Kidney tubule cell (primary cell): ENCODE measurements around the gene ELOVL4.

Experiments used
- DNase-seq: peaks from one replicate; pipeline ENCODE4 v3.0.0-alpha.2; 2018; ENCODE audit warnings: low spot score

ELOVL4 gene

DNA sequence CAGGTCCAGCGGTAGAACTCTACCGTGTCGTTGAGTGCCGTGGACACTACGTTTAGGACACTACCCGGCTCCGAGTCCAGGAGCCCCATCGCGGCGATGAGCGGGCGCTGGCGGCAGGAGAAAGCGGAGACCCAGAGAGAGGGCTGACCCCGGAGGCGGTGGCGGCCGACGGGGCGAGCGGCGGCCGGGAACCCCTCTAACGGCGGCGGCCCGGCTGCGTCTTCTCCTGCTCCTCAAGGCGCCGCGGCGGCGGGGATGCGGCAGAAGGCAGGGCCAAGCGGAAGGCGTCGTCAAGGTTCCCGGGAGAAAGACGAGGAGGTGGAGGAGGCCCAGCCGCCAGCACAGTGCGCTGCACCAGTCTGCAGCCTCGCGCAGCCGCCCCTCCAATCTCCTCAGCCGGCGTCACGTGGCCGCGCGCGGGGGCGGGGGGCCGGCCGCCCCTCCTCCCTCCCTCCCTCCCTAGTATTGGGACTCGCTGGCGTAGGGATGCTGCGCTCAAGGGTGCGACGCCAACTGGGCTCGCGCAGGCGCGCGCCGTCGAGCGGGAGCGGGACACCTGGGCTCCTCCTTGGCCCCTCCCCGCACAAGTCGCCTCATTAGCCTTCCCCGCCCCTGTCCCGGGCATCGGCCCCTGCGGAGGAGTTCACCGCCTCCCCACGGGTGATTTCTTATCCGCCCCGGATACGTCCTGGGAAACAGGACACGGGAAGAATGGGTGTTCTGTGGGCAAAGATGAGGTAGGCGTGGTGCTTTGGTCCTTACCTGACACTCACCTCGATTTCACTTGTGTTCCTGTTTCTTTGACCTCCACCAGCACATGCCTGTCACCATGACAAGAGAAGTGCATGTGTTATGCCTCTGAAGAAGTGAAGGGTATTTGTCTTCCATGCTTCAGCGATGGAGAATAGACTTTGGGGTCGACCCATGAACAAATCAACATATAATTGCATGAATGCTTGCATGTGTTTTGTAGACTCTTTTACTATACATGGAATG, at the start of gene ELOVL4:
ELOVL4 (minus strand) TSS at position 363 of the 996 bp plus-strand sequence; CDS start at position 89, 274 bp downstream.
- DNase-seq: peak; percentile 63

- no peak for DNase-seq
These were observed 46.6 kb upstream of the ELOVL4 start for GRCh38 chr6:79993911-79994309.

DNA sequence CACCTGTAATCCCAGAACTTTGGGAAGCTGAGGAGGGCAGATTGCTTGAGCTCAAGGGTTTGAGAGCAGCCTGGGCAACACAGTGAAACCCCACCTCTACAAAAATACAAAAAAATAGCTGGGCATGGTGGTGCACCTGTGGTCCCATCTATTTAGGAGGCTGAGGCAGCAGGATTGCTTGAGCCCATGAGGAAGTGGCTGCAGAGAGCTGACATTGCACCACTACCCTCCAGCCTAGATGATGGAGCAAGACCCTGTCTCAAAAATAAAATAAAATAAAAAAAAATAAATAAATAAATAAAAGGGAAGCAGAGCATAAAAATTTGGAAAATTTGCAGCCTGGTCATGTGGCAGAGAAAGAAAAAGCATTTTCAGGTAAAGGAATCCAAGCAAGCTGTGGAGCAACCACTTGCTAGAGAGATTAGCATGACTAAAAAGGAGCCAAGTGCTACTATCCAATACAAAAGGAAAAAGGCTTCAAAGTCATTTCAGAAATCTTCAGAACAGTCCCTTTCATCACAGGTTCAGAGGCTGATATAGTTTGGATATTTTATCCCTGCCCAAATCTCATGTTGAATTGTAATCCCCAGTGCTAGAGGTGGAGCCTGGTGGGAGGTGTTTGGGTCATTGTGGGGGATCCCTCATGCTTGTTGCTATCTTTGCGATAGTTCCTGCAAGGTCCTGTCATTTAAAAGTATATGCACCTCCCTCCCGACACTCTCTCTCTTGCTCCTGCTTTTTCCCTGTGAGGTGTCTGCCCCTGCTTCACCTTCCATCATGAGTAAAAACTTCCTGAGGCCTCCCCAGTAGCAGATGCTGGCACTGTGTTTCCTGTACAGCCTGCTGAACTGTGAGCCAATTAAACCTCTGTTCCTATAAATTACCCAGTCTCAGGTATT, 45.9 kb upstream of the ELOVL4 start:
- no peak for DNase-seq

DNA sequence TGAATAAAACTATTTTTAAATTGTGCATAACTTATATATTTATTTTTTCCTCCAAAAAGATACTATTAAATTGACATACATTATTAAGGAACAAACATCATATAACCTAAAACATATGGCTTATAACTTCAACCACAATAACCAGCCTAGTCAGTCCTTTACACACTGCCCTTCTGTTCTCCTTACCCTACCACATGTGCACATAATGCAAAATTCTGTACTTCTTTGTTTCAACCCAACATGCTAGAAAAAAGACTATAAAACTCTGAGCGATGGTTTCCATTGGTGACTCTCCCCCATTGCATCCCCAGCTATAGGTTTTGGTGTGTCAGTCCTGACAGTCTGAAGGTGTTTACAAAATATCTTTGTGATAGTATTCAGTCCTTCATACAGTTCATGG, 42.3 kb upstream of the ELOVL4 start:
- DNase-seq: no peak

GRCh38 chr6:79985128-79985527, 37.8 kb upstream of the ELOVL4 start:
- DNase-seq: no peak

GRCh38 chr6:79984261-79984660, 36.9 kb upstream of the ELOVL4 start:
- peak; percentile 82 for DNase-seq

DNA sequence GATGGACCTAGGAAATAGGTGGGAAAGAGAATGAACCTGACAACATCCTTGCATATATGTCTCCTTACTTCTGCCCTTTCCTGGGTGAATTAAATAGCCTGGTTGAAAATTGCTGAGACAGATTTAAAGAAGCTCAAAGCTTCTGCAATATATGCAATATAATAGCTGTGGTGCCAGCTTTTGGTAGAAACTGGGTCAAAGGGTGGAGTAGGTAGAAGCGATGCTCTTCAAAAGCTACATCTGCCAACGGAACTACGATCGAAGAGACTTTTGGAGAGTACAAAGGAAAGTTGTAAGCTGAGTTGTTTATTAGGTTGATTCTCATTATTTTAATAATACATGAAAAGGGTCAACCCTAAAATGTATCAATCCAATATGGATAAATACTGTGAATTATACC, 34.3 kb upstream of the ELOVL4 start:
- no peak for DNase-seq

DNA sequence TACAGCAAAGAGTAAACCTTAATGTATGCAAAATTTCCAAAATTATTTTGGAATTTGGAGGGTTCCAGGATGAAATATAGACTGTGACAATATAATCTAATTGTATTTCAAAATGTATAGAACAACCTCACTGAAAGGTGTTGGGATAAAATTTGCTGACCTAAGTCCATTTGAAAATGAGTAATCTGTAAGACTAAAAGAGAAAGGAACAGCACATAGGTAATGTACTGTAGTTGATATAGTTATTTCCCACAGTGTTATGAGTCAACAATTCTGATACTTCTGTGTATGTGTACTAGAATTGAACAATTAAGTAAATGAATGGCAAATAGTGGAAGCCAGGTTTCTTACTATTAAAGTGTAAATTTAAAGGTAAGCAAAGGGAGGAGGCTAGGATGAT, 23.8 kb upstream of the ELOVL4 start:
- no peak for DNase-seq

GRCh38 chr6:79969784-79970183, 22.4 kb upstream of the ELOVL4 start:
- DNase-seq: no peak

GRCh38 chr6:79967178-79967577, 19.8 kb upstream of the ELOVL4 start:
- DNase-seq: no peak

DNA sequence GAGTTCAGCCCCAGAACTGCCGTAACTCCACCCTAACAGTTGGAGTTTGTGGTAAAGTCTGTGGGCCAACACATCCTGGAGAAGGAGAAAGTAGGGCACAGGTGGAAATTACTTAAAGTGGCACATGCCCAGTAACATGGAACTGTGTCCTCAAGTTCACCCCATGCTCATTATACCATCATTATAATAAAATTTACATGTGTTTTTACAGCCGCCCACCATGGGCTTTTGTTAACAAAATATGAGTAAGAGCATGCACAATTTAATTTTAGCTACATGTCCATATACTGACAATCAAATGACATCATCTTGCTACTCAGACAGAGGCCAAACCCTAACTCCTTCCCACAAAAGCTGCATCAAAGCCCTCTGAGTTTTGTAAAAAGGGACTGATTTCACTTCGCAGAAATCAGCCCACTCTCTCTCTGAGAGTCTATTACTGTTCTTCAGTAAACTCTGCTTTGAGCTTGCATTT, 17.3 kb upstream of the ELOVL4 start:
- no peak for DNase-seq

DNA sequence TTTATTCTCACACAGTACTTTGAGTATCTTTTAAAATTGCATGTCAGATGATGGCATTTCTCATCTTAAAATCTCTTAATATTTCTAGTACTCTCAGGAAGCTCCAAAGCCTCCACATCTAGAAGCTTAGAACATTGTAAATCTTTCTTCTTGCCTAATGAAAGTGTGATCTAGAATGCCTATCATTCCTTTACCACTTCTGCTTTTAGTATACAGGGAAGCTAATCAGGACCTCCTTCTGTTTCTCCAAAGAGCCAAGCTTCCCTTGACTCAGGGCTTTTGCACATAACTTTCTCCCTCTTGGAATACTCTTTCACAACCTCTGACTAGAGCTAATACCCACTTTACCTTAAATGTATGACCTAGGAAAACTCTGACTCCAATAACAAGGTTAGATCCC, 7.5 kb upstream of the ELOVL4 start:
- no peak for DNase-seq

- DNase-seq: peak; percentile 78
These were observed 1.9 kb upstream of the ELOVL4 start for GRCh38 chr6:79949233-79949632.

- no peak for DNase-seq
These were observed 822 bp downstream of the ELOVL4 start for GRCh38 chr6:79946272-79947190.

DNA sequence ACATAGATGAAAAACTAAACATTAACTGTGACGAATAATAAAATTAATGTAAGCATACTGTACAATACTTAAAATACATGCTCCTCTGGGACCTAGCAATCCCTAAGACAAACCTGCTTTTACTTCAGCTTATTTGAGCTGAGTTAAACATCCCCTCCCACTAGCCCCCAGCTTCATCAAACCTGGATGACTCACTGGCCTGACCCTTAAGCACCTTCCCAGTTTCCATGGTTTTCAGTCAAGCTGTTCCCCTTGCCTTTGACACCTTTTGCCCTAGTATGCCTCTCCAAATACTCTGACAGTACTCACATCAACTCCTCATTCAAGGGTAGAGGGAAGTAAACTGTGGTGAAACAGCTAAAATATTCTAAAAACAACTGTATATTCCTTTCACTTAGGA, 4.2 kb downstream of the ELOVL4 start:
- DNase-seq: no peak

DNA sequence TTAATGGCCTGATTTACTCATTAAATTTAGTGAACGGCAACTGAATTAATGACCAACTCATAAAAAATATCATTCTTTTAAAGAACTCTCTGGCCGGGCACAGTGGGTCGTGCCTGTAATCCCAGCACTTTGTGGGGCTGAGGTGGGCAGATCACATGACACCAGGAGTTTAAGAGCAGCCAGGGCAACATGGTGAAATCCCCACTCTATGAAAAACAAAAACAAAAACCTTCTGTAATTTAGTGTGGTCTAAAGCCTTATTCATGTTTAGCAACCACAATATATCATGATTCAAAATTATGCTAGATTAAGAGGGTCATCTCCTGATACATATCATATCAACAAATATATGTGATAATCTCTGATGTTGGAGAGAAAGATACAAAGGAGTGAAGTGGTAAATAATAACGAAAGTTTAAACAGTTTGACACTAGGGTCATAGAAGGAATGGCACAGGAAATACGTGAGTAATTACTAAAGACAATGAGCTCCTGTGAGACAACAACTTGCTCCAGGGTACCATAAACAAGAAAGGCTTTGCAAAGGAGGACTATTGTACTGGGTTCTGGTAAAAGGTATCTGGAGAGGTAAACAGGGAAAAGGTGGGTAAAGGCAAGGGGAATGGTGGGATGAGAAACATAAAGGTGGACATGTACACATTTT, 5.7 kb downstream of the ELOVL4 start:
- DNase-seq: no peak

DNA sequence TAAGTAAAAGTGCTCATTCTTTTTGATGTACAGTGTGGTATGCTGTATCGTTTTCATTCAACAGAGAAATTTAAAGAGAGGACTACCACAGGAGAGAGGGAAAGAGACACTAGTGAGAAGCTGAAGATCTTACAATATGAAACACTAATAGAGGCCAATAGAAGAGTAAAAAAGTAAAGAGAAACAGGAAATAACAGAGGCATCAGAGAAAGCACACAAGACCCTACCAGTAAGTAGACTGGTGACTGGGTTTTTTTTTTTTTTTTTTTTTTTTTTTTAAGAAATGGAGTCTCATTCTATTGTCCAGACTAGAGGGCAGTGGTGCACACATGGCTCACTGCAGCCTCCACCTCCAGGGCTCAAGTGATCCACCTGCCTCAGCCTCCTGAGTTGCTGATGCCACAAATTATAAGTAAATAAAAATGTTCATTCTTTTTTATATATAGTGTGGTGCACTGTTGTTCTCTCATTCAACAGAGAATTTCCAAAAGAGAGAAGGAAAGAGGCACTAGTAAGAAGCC, 18.8 kb downstream of the ELOVL4 start:
- DNase-seq: no peak

GRCh38 chr6:79927758-79928157, 19.6 kb downstream of the ELOVL4 start:
- no peak for DNase-seq

DNA sequence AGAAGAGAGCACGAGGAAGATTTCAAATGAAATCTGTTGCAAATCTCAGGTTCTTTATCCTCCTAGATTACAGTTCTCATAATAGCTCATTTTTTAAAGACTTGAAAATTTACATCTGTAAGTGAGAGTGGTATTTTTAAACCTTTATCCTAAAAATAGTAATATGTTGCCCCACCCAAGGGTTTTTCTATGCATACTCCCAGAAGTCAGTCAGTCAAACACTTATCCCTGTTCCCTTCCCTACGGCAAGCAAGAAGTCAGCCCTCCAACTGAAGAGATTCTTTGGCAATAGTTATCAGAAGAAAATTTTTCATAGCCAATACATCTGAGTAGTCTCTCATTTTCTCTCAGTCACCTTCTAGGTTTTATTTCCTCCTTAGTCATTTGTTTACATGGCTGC, 24.1 kb downstream of the ELOVL4 start:
- DNase-seq: no peak

- no peak for DNase-seq
These were observed 25.3 kb downstream of the ELOVL4 start for GRCh38 chr6:79922018-79922417.

GRCh38 chr6:79913369-79913768, 34.0 kb downstream of the ELOVL4 start:
- DNase-seq: no peak
